GM12865 (cell line): ENCODE measurements around the gene FBXO15.

Experiments used
- DNase-seq: peaks from one replicate; pipeline ENCODE4 v3.0.0; 2010; ENCODE audit warnings: low read depth
- H3K4me3 ChIP-seq: 2 replicates; pipeline ENCODE4 v1.5.1; 2011; ENCODE audit warnings: mild to moderate bottlenecking, low read depth, low read length, control low read depth
- TF ChIP-seq, protein P1 (sequence below): IDR thresholded peaks from 2 replicates; pipeline ENCODE4 v1.5.1; 2011; ENCODE audit warnings: low read length, control low read depth, low read depth, inconsistent platforms; ENCODE audit not compliant: insufficient read depth; ENCODE audit errors: missing control alignments

Gene FBXO15

DNA sequence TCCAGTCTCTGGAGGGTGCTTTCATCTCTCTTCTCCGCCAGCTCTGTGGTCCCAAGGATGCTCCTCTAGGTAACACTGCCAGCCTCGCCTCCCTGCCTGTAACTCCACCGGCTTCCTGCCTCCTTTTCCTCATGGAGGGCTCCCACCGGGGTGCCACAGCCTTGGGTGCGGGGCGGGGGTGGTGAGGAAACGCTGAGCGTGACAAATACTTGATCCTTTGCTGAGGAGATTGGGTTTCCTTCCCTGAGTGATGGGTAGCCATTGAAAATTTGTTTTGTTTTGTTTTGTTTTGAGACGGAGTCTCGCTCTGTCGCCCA, 25.8 kb upstream of the FBXO15 start:
- no peak for DNase-seq
- TF ChIP-seq, protein P1, sequence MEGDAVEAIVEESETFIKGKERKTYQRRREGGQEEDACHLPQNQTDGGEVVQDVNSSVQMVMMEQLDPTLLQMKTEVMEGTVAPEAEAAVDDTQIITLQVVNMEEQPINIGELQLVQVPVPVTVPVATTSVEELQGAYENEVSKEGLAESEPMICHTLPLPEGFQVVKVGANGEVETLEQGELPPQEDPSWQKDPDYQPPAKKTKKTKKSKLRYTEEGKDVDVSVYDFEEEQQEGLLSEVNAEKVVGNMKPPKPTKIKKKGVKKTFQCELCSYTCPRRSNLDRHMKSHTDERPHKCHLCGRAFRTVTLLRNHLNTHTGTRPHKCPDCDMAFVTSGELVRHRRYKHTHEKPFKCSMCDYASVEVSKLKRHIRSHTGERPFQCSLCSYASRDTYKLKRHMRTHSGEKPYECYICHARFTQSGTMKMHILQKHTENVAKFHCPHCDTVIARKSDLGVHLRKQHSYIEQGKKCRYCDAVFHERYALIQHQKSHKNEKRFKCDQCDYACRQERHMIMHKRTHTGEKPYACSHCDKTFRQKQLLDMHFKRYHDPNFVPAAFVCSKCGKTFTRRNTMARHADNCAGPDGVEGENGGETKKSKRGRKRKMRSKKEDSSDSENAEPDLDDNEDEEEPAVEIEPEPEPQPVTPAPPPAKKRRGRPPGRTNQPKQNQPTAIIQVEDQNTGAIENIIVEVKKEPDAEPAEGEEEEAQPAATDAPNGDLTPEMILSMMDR: no peak
- no peak overlapping the region for H3K4me3 ChIP-seq

DNA sequence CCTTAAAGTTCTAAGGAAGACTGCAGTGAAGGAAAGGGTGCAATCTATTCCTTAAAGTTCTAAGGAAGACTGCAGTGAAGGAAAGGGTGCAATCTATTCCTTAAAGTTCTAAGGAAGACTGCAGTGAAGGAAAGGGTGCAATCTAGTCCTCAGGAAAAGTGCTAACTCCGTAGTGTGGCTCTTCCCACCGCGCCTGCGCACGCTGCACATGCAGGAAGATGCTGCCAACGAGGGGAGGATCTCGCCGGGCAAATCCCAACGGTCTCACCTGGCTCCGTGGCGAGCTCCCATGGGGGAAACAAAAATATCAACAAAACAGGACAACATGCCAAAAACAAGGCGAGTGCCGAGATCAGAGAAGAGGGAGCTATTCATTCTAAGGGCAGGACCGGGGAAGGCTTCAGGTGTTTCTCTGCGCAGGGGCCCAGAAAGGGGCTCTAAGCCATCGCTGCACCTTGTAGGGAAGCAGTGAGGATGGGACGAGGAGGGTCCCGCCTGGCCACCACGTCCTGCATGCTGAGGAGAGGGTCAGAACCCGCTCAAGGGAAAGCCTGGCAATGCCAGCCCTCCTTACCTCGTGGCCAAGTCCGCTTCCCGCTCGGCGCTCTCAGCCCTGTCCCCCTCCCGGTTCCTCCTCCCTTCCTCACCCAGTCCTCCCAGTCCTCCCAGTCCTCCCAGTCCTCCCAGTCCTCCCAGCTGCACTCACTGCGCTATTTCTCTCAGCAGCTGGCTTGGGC, 25.2 kb upstream of the FBXO15 start:
- H3K4me3 ChIP-seq: no peak overlapping the region
- DNase-seq: no peak
- TF ChIP-seq, protein P1: no peak

DNA sequence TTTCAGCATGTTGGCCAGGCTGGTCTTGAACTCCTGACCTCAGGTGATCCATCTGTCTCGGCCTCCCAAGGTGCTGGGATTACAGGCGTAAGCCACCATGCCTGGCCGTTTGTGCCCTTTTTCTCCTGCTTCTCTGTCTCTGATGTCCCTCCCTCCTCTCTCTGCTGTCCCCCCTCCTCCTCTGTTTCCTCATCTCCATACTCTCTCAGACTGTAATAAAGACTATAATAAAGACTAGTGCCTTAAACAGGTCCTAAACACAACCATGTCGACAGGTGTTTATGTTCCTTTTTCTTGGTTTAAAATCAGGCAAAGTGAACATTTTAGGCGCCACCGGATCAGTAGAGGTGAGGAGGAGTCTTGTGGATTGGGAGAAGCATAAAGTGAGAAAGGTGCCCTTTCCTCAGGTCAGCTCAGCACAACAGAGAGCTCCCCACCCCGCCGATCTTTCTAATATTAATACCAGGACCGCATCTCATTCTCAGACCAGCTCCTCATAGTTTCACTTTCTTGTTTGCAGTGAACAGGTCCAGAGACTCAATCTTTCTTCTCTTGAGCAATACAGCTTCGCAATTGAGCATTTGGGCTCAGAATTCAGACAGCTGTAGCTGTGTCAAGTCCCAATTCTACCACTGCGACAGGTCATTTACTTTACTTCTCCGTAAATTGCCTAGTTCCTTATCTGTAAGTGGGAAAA, 24.4 kb upstream of the FBXO15 start:
- TF ChIP-seq, protein P1: no peak
- peak overlapping the region; percentile 0; the same call in 1 of the 2 replicates for H3K4me3 ChIP-seq
- peak; percentile 57 for DNase-seq

DNA sequence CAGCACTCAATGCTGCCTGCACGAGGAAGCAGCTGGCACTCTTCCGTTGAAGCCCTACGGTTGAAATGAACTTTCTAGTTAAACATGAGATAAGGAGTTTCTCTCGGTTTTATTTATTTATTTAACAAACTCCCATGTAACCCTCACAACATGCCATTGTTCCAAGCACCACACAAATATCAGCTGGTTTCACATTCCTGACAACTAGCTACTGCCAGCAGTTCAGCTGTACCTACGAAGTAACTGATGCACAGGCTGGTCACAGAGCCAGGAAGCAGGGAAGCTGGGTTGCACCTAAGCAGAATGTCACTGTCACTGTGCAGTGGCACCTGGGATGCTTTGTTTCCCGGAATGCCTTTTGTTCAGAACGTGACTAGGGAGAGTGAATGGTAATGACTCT, 18.8 kb upstream of the FBXO15 start:
- TF ChIP-seq, protein P1: no peak
- DNase-seq: no peak
- no peak overlapping the region for H3K4me3 ChIP-seq

DNA sequence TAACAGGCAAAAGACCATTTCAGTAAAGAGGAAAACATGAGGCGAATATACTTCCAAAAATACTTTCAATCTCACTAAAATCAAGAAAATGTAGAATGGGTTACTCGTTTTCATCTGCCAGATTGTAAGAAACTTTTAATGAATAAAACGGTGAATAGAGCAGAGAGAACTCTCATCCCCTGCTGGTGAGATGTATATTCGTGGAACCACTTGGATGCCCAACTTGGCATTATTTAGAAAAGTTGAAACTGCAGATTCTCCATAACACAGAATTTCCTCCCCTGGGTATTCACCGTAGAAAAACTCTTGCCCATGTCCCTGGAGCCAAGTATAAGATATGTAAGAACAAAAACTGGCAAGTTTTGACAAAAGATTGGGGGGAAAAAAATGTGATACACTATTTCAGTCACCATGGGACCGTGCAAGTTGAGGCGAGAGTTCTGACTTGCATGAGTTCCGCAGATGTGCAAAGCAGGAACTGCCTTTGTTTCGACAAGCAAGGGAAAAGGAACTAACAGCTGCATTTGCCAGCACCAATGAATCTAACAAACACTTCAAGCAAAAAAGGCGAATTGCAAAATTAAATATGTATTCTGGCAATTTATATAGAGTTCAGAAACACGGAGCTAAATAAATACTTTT, 15.5 kb upstream of the FBXO15 start:
- TF ChIP-seq, protein P1: no peak
- no peak overlapping the region for H3K4me3 ChIP-seq
- no peak for DNase-seq

DNA sequence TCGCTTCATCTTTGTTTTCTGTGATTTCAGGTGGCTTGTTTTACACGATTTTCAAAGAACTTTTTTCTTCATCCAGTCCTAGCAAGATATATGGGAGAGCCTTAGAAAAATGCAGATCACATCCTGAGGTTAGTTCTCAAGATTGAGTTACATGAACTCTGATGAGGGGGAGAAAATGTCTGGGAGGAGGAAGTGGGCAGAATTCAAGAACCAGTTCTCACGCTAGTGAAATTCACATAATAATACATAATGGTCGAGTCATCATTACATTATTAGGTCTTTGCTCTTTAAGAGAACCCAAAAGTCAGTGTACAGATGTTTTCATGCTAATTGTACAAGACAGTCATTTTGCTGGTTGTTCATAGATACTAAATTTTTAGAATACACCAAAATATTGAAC, 7.6 kb upstream of the FBXO15 start:
- no peak for DNase-seq
- TF ChIP-seq, protein P1: no peak

More for the DNA sequence above, 7.6 kb upstream of the FBXO15 start:
- no peak overlapping the region for H3K4me3 ChIP-seq
